IMR-90 (cell line): ENCODE measurements around the gene PRPH2. TPM values are rescaled to one million over a fixed set of nuclear protein-coding genes. Genes with fewer than 3 reads are reported as not detected.
A peak's percentile ranks its signal among the peaks of the same experiment; 100 is the strongest.

Source experiments
- ATAC-seq: fragments of 200-7000 bp; cut with Tn5 transposase; 2 replicates; pipeline ENCODE4 v1.9.1; 2020; ENCODE audit warnings: low read depth, mild to moderate bottlenecking, moderate library complexity
- Bru-seq: library from RNA; stranded (reverse); fragments of 400-500 nt; gene quantifications from one replicate; lab custom pipeline; 2021; lab: Mats Ljungman, UMichigan
- BruChase-seq, 2 experiments: library from RNA; stranded (reverse); fragments of 400-500 nt; gene quantifications; one replicate each; lab custom pipeline; 2021; lab: Mats Ljungman, UMichigan
- BruUV-seq: library from RNA; stranded (reverse); fragments of 400-500 nt; replicated peaks from 2 replicates; lab custom pipeline; 2021; lab: Mats Ljungman, UMichigan
- CTCF ChIA-PET: fragments of 300-600 bp; formaldehyde crosslinking; extraction: SDS; loops from one replicate; lab custom pipeline; 2021; ENCODE audit warnings: antibody characterized with exemption; lab: Yijun Ruan, JAX
- POLR2A ChIA-PET: fragments of 300-600 bp; sonication (Branson Sonifier 250); formaldehyde crosslinking; loops from one replicate; lab custom pipeline; 2022; ENCODE audit warnings: antibody characterized with exemption; ENCODE audit not compliant: unreplicated experiment; lab: Charles Lee
- DNase-seq: peaks from one replicate; pipeline ENCODE4 v3.0.0; 2013
- H2AFZ ChIP-seq: replicated peaks from 2 replicates; pipeline ENCODE3; 2013; ENCODE audit warnings: low read length, mild to moderate bottlenecking; ENCODE audit not compliant: poor library complexity
- H2AK5ac ChIP-seq: 2 replicates; pipeline ENCODE4 v1.6.1; 2013; ENCODE audit warnings: low read depth, low read length, inconsistent platforms
- H2AK9ac ChIP-seq: replicated peaks from 2 replicates; pipeline ENCODE3; 2013; ENCODE audit warnings: mild to moderate bottlenecking, low read depth, low read length, moderate library complexity; ENCODE audit not compliant: poor library complexity
- H2BK120ac ChIP-seq: 2 replicates; pipeline ENCODE4 v1.6.1; 2013; ENCODE audit warnings: low read depth, low read length, inconsistent platforms
- H2BK15ac ChIP-seq: 3 replicates; pipeline ENCODE4 v1.6.1; 2013; ENCODE audit warnings: low read depth, low read length, inconsistent platforms
- H2BK20ac ChIP-seq: 2 replicates; pipeline ENCODE4 v1.6.1; 2013; ENCODE audit warnings: low read depth, mild to moderate bottlenecking, inconsistent platforms, low read length, moderate library complexity
- H2BK5ac ChIP-seq: 2 replicates; pipeline ENCODE4 v1.6.1; 2013; ENCODE audit warnings: mild to moderate bottlenecking, low read depth, low read length, inconsistent platforms; ENCODE audit not compliant: poor library complexity, severe bottlenecking
- H3K14ac ChIP-seq: replicated peaks from 2 replicates; pipeline ENCODE4 v1.6.1; 2013; ENCODE audit warnings: low read depth, low read length, inconsistent platforms
- H3K18ac ChIP-seq: 2 replicates; pipeline ENCODE4 v1.6.1; 2013; ENCODE audit warnings: low read depth, low read length, control low read depth
- H3K23ac ChIP-seq: 2 replicates; pipeline ENCODE4 v1.6.1; 2013; ENCODE audit warnings: low read depth, low read length, inconsistent platforms
- H3K27ac ChIP-seq: 2 replicates; pipeline ENCODE4 v1.5.1; 2013; ENCODE audit warnings: mild to moderate bottlenecking, control low read depth, low read length; ENCODE audit not compliant: insufficient read depth
- H3K27me3 ChIP-seq: 2 replicates; pipeline ENCODE4 v1.6.1; 2013; ENCODE audit warnings: low read length; ENCODE audit not compliant: control insufficient read depth, insufficient read depth
- H3K36me3 ChIP-seq: 2 replicates; pipeline ENCODE4 v1.6.1; 2013; ENCODE audit warnings: low read length, mixed read lengths; ENCODE audit not compliant: control insufficient read depth, insufficient read depth
- H3K4ac ChIP-seq: 2 replicates; pipeline ENCODE4 v1.6.1; 2013; ENCODE audit warnings: low read depth, low read length, inconsistent platforms
- H3K4me1 ChIP-seq: 2 replicates; pipeline ENCODE4 v1.6.1; 2013; ENCODE audit warnings: low read length, mixed read lengths; ENCODE audit not compliant: control insufficient read depth, insufficient read depth
- H3K4me2 ChIP-seq: 2 replicates; pipeline ENCODE4 v1.6.1; 2013; ENCODE audit warnings: low read depth, mild to moderate bottlenecking, control low read depth, low read length, moderate library complexity
- H3K4me3 ChIP-seq: 2 replicates; pipeline ENCODE4 v1.5.1; 2013; ENCODE audit warnings: low read depth, mild to moderate bottlenecking, control low read depth, low read length, moderate library complexity; ENCODE audit not compliant: insufficient read depth
- H3K56ac ChIP-seq: 2 replicates; pipeline ENCODE4 v1.6.1; 2013; ENCODE audit warnings: low read length, inconsistent platforms; ENCODE audit not compliant: insufficient read depth; ENCODE audit errors: extremely low read depth
- H3K79me1 ChIP-seq, 2 experiments: 2 replicates each; pipeline ENCODE4 v1.6.1; 2013; ENCODE audit warnings: low read length in 2 of 2, inconsistent platforms in 1 of 2, low read depth in 1 of 2
- H3K9ac ChIP-seq: 2 replicates; pipeline ENCODE4 v1.6.1; 2013; ENCODE audit warnings: low read depth, low read length, control low read depth
- H3K9me1 ChIP-seq: 2 replicates; pipeline ENCODE4 v1.6.1; 2013; ENCODE audit warnings: low read length, inconsistent platforms; ENCODE audit not compliant: insufficient read depth
- H3K9me3 ChIP-seq: 2 replicates; pipeline ENCODE4 v1.6.1; 2013; ENCODE audit warnings: low read length; ENCODE audit not compliant: control insufficient read depth, insufficient read depth
- H4K20me1 ChIP-seq: 2 replicates; pipeline ENCODE4 v1.6.1; 2013; ENCODE audit warnings: low read length, inconsistent platforms; ENCODE audit not compliant: insufficient read depth
- H4K5ac ChIP-seq: 2 replicates; pipeline ENCODE4 v1.6.1; 2013; ENCODE audit warnings: mild to moderate bottlenecking, low read depth, low read length, control low read depth
- H4K8ac ChIP-seq, 2 experiments: 2 replicates each; pipeline ENCODE4 v1.6.1; 2013; ENCODE audit warnings: low read depth in 2 of 2, low read length in 2 of 2, control low read depth in 1 of 2, inconsistent platforms in 1 of 2
- H4K91ac ChIP-seq: 2 replicates; pipeline ENCODE4 v1.6.1; 2013; ENCODE audit warnings: low read depth, low read length, inconsistent platforms; ENCODE audit not compliant: insufficient read depth
- MAZ ChIP-seq: IDR thresholded peaks from 2 replicates; pipeline ENCODE4 v1.6.1; 2012; ENCODE audit warnings: low read depth, mild to moderate bottlenecking, low read length, improper control_type of control experiment, moderate library complexity, borderline replicate concordance
- MXI1 ChIP-seq: IDR thresholded peaks from 2 replicates; pipeline ENCODE4 v1.6.1; 2012; ENCODE audit warnings: low read depth, mild to moderate bottlenecking, low read length, moderate library complexity, borderline replicate concordance
- WGBS, 2 experiments: methylation state at CpG; one replicate each; pipeline versions ENCODE4 v1.1.5 to v1.1.7; 2013; ENCODE audit warnings: missing lambda C conversion rate in 2 of 2; ENCODE audit not compliant: insufficient read length in 1 of 2; ENCODE audit errors: extremely low coverage in 2 of 2; 5-methylcytosine and 5-hydroxymethylcytosine counted together
- dilution Hi-C: fragments of 300-500 bp; cut with HindIII; formaldehyde crosslinking; loops from one replicate; pipeline ENCODE4 v1.14.3; 2018; ENCODE audit warnings: low sequenced_read_pairs; ENCODE audit not compliant: unreplicated experiment
- in situ Hi-C: fragments of 300-500 bp; cut with MboI; formaldehyde crosslinking; loops from 3 replicates; pipeline ENCODE4 v1.14.3; 2019; ENCODE audit warnings: low sequenced_read_pairs, inconsistent platforms, mixed read lengths
- intact Hi-C: fragments of 100-400 bp; cut with micrococcal nuclease; formaldehyde crosslinking; loops from 2 replicates; pipeline ENCODE4 v1.10.0; 2022
- long read RNA-seq: library from polyadenylated mRNA; unstranded; transcript quantifications from one replicate; pipeline ENCODE4 v2.0.0, GENCODE V29; 2021; ENCODE audit not compliant: unreplicated experiment
- polyA plus RNA-seq, 3 experiments: library from polyadenylated mRNA; depleted of rRNA; stranded (reverse); fragments of >200 nt; gene quantifications; 2 replicates each; pipeline ENCODE4 v1.2.3, GENCODE V29; 2012; ENCODE audit warnings: low replicate concordance in 1 of 3
- total RNA-seq: library from RNA; depleted of rRNA; stranded (reverse); fragments of >200 nt; gene quantifications from 2 replicates; pipeline ENCODE4 v1.2.3, GENCODE V29; 2012; rRNA removed

PRPH2 gene, protein sequence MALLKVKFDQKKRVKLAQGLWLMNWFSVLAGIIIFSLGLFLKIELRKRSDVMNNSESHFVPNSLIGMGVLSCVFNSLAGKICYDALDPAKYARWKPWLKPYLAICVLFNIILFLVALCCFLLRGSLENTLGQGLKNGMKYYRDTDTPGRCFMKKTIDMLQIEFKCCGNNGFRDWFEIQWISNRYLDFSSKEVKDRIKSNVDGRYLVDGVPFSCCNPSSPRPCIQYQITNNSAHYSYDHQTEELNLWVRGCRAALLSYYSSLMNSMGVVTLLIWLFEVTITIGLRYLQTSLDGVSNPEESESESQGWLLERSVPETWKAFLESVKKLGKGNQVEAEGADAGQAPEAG
- 0.83 and 1.1 TPM in 2 replicates for total RNA-seq
- polyA plus RNA-seq (2012; rRNA removed): 0.90 and 1.0 TPM in 2 replicates
- 0.52 and 0.59 TPM in 2 replicates for polyA plus RNA-seq (2012; cell fraction: cytosol; rRNA removed)
- 1.2 and 1.9 TPM in 2 replicates for polyA plus RNA-seq (2012; cell fraction: nucleus; rRNA removed; ENCODE audit: low replicate concordance)
- percentile 53 among the genes with signal in this experiment for Bru-seq, nascent RNA
- BruChase-seq, experiment 1, labeled RNA remaining after a 6-hour chase: percentile 75 among the genes with signal in this experiment
- percentile 69 among the genes with signal in this experiment for BruChase-seq, experiment 2, labeled RNA remaining after a 2-hour chase
- long read RNA-seq: 0 reads

DNA sequence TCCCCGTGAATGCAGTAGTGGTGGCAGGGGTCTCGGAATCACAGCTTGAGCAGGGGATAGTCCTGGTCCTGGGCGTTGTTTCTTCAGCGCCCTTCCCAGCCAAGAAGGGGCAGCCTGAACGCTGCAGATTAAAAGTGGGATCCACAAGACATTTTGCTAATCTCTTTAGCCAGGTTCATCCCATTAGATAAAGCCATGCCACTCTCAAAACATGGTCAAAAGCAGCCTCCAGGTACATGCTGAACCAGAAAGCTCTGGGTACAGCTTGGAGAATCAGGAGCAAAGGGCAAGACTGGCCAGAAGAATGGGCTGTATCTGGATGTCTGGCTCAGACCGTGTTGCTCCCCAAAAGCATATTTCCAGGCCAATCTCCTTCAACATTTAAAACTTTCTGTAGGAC is at the start of gene PRPH2:
TSS of gene PRPH2 (minus strand) at position 101 of the 400 bp plus-strand sequence. CDS start 263 bp downstream, outside the sequence.
- no peak for TF ChIP-seq MXI1
- no peak for TF ChIP-seq MAZ
- peaks cover 3% of the 10 kb centered on the region; the same call in 1 of the 2 replicates for H3K9me1 ChIP-seq
- H3K23ac ChIP-seq: no peak within 1 kb of the TSS
- no peak within 1 kb of the TSS for H2AK5ac ChIP-seq
- ChIA-PET CTCF (no interaction called here), POLR2A (no interaction called here)
- no peak within 1 kb of the TSS for H3K27ac ChIP-seq
- no peak within 1 kb of the TSS for H2BK120ac ChIP-seq
- H3K27me3 ChIP-seq: no peaks in the 10 kb centered on the region
- no peak within 1 kb of the TSS for H3K56ac ChIP-seq
- H2BK5ac ChIP-seq: no peak within 1 kb of the TSS
- peaks cover 13% of the 10 kb centered on the region for H3K4me1 ChIP-seq
- no peak within 1 kb of the TSS for H2BK20ac ChIP-seq
- dilution Hi-C loops: no loop called here
- H3K4ac ChIP-seq: no peak within 1 kb of the TSS
- no peak for ATAC-seq
- H3K79me1 ChIP-seq: peaks cover 0 to 12% of the 10 kb centered on the region in 2 experiments; a peak in 3 of 4 replicates
- H4K91ac ChIP-seq: no peak within 1 kb of the TSS
- no peak within 1 kb of the TSS for H2BK15ac ChIP-seq
- no peak within 1 kb of the TSS for H2AFZ ChIP-seq
- H3K36me3 ChIP-seq: peaks cover 4% of the 10 kb centered on the region
- no peak within 1 kb of the TSS for H3K14ac ChIP-seq
- in situ Hi-C loops: no loop called here
- H4K8ac ChIP-seq: no peak within 1 kb of the TSS
- H2AK9ac ChIP-seq: no peak within 1 kb of the TSS
- H3K9ac ChIP-seq: no peak within 1 kb of the TSS
- no peak within 1 kb of the TSS for H3K4me2 ChIP-seq
- no peak for DNase-seq
- no CpG with 5 or more reads among the region's 6 CpGs for WGBS, 2 experiments
- BruUV-seq: no TSS peak
- H3K4me3 ChIP-seq: no peak within 1 kb of the TSS
- intact Hi-C loops: no loop called here
- H3K9me3 ChIP-seq: no peaks in the 10 kb centered on the region
- H3K18ac ChIP-seq: no peak within 1 kb of the TSS
- H4K20me1 ChIP-seq: no peaks in the 10 kb centered on the region
- no peak within 1 kb of the TSS for H4K5ac ChIP-seq
